Measurements from ENCODE around the gene WDR20.

Gene WDR20

DNA sequence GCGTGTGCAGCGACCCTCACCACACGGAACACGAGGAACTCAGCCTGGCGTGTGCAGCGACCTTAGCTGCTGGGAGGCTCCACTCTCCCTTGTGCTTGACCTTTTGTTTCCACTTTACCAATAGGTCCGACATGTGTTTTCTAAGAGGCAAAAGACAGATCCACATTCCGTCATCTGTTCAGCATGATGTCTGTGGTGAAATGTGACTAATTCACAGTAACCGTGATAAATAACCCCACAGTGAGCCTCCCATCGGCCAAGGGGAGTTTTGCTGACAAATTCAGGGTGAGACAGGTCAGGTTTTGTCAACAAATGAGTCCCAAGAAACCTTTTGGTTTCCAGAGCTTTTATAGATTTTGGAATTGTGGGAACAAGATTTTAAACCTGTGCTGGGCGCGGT is 109.3 kb downstream of the WDR20 start:
- Histone ChIP-seq H3K9ac (ENCODE audit: low read length in 5 of 5) (no peak overlapping the region), H3K4me1 (ENCODE audit: control insufficient read depth in 5 of 5, insufficient read depth in 5 of 5, low read length in 5 of 5) (no peaks in the 10 kb centered on the region), H3K27me3 (ENCODE audit: control insufficient read depth in 5 of 5, insufficient read depth in 4 of 5, low read length in 5 of 5) (no peaks in the 10 kb centered on the region), H3K36me3 (ENCODE audit: control insufficient read depth in 5 of 5, insufficient read depth in 5 of 5, low read length in 5 of 5) (peaks cover 0 to 9% (median 5%) of the 10 kb centered on the region in 5 donors), H3K4me3 (ENCODE audit: low read depth in 1 of 5, low read length in 5 of 5) (no peak overlapping the region), H3K27ac (ENCODE audit: low read depth, low read length) (no peak overlapping the region), H3K9me3 (ENCODE audit: control insufficient read depth in 5 of 5, low read length in 5 of 5) (no peaks in the 10 kb centered on the region)

DNA sequence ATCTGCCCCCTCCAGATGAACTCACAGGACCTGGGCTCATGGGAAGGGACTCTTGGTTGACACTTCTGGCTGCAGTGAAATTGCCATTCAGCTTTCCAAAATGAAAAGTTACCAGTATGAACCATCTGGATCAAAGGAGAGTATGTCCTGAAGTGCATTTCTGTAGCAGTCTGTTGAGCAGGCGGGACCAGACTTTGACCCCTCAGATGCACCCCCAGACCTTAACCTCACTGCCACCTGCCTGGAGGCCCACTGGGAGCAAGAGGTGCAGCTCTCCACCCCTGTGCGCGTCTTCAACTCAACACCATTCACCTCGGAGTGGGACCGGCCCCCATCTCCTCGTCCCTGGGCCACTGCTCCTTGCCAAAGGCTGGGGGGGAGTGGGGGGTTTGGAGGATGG is 110.3 kb downstream of the WDR20 start:
- Histone ChIP-seq H3K9ac (ENCODE audit: low read length in 5 of 5) (no peak overlapping the region), H3K27ac (ENCODE audit: low read depth, low read length) (no peak overlapping the region), H3K9me3 (ENCODE audit: control insufficient read depth in 5 of 5, low read length in 5 of 5) (no peaks in the 10 kb centered on the region), H3K4me3 (ENCODE audit: low read depth in 1 of 5, low read length in 5 of 5) (no peak overlapping the region), H3K36me3 (ENCODE audit: control insufficient read depth in 5 of 5, insufficient read depth in 5 of 5, low read length in 5 of 5) (peaks cover 0 to 9% (median 5%) of the 10 kb centered on the region in 5 donors), H3K27me3 (ENCODE audit: control insufficient read depth in 5 of 5, insufficient read depth in 4 of 5, low read length in 5 of 5) (no peaks in the 10 kb centered on the region), H3K4me1 (ENCODE audit: control insufficient read depth in 5 of 5, insufficient read depth in 5 of 5, low read length in 5 of 5) (no peaks in the 10 kb centered on the region)

DNA sequence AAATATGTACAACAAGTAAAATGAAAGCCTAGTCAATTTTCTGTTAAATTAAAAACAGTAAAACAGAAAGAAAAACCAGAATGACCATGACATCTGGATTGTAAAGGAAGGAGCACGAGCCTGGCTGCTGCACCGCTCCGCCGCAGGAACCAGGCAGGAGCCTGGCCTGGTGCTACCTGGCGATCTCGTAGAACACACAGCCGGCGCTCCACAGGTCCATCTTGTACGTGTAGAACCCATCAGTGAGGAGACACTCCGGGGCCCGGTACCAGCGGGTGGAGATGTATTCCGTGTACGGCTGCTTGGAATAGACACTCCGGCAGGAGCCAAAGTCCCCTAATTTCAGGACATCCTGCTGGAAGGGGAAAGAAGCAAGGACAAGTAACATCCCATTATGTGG is 110.9 kb downstream of the WDR20 start:
- Histone ChIP-seq H3K9ac (ENCODE audit: low read length in 5 of 5) (no peak overlapping the region), H3K36me3 (ENCODE audit: control insufficient read depth in 5 of 5, insufficient read depth in 5 of 5, low read length in 5 of 5) (peaks cover 0 to 9% (median 5%) of the 10 kb centered on the region in 5 donors), H3K27ac (ENCODE audit: low read depth, low read length) (no peak overlapping the region), H3K4me3 (ENCODE audit: low read depth in 1 of 5, low read length in 5 of 5) (no peak overlapping the region), H3K9me3 (ENCODE audit: control insufficient read depth in 5 of 5, low read length in 5 of 5) (no peaks in the 10 kb centered on the region), H3K4me1 (ENCODE audit: control insufficient read depth in 5 of 5, insufficient read depth in 5 of 5, low read length in 5 of 5) (no peaks in the 10 kb centered on the region), H3K27me3 (ENCODE audit: control insufficient read depth in 5 of 5, insufficient read depth in 4 of 5, low read length in 5 of 5) (no peaks in the 10 kb centered on the region)

DNA sequence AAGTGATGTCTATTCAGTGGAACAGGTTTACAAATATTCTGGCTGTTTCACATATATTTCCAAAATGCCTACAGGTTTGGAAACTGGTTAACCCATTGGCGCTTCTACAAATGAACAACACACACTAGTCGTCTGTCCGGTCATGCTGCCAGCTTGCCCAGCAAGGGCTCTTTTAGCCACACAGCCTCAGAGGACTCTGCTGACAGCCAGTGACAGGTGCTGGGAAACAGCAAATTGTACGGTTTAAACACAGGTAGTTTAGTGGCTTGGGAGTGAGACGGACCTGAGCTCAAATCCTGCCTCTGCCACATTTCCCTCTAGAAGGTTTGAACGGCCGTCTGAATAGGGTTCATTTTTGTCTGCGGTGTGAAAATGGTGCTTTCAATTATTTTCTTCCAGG is 111.5 kb downstream of the WDR20 start:
- Histone ChIP-seq H3K27ac (ENCODE audit: low read depth, low read length) (no peak overlapping the region), H3K9ac (ENCODE audit: low read length in 5 of 5) (no peak overlapping the region)

DNA sequence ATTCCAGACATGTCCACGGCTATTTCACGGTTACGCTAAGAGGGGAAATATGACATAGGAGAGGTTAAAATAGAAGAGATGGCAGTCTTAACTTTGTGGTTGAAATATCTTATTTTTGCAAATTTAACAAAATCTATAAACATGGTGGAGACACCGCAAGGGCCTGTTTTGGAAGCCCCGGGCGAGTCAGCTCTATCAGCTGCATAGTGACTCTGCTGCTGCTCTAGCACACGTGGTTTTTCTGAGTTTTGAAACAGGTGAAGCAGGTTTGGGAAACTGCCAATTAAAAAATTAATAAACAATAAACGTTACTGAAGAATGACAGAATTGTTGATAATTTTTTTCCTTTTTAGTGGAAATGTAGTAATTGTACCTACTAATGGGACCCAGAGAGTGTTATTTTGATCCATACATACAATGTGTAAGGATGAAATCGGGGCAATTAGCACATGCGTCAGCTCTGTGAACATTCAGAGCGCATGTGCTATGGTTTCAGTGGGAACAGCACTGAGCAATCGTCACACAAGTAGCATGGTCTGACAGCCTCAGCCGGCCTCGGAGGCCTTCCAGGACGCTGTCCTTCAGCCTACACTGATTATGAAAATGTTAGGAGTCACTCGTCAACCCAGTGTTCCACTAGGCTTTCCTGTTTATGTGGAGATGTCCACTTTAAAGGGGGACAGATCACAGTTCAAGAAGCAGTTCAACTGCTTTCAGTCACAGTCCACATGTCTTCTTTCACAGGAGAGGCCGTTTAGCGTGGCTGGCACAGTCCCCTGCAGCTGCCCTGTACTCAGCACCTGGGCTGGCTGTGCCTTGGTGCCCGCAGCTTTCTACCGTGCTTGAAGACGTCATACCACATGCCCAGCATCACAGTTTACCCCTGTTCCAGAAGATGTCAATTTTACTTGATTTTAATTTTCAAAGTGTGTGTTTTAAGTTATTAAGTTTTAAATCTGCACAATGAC is 113.4 kb downstream of the WDR20 start:
- no peak overlapping the region for H3K4me3 ChIP-seq (ENCODE audit: low read depth in 1 of 5, low read length in 5 of 5)
- H3K9me3 ChIP-seq (ENCODE audit: control insufficient read depth in 5 of 5, low read length in 5 of 5): no peaks in the 10 kb centered on the region
- H3K36me3 ChIP-seq (ENCODE audit: control insufficient read depth in 5 of 5, insufficient read depth in 5 of 5, low read length in 5 of 5): peaks cover 0 to 9% (median 5%) of the 10 kb centered on the region in 5 donors
- no peaks in the 10 kb centered on the region for H3K27me3 ChIP-seq (ENCODE audit: control insufficient read depth in 5 of 5, insufficient read depth in 4 of 5, low read length in 5 of 5)
- no peak overlapping the region for H3K27ac ChIP-seq (ENCODE audit: low read depth, low read length)
- H3K9ac ChIP-seq (ENCODE audit: low read length in 5 of 5): no peak overlapping the region
- H3K4me1 ChIP-seq (ENCODE audit: control insufficient read depth in 5 of 5, insufficient read depth in 5 of 5, low read length in 5 of 5): no peaks in the 10 kb centered on the region

More for the DNA sequence above, 111.5 kb downstream of the WDR20 start:
- Histone ChIP-seq H3K4me3 (ENCODE audit: low read depth in 1 of 5, low read length in 5 of 5) (no peak overlapping the region), H3K36me3 (ENCODE audit: control insufficient read depth in 5 of 5, insufficient read depth in 5 of 5, low read length in 5 of 5) (peaks cover 0 to 9% (median 5%) of the 10 kb centered on the region in 5 donors), H3K27me3 (ENCODE audit: control insufficient read depth in 5 of 5, insufficient read depth in 4 of 5, low read length in 5 of 5) (no peaks in the 10 kb centered on the region), H3K9me3 (ENCODE audit: control insufficient read depth in 5 of 5, low read length in 5 of 5) (no peaks in the 10 kb centered on the region), H3K4me1 (ENCODE audit: control insufficient read depth in 5 of 5, insufficient read depth in 5 of 5, low read length in 5 of 5) (no peaks in the 10 kb centered on the region)

DNA sequence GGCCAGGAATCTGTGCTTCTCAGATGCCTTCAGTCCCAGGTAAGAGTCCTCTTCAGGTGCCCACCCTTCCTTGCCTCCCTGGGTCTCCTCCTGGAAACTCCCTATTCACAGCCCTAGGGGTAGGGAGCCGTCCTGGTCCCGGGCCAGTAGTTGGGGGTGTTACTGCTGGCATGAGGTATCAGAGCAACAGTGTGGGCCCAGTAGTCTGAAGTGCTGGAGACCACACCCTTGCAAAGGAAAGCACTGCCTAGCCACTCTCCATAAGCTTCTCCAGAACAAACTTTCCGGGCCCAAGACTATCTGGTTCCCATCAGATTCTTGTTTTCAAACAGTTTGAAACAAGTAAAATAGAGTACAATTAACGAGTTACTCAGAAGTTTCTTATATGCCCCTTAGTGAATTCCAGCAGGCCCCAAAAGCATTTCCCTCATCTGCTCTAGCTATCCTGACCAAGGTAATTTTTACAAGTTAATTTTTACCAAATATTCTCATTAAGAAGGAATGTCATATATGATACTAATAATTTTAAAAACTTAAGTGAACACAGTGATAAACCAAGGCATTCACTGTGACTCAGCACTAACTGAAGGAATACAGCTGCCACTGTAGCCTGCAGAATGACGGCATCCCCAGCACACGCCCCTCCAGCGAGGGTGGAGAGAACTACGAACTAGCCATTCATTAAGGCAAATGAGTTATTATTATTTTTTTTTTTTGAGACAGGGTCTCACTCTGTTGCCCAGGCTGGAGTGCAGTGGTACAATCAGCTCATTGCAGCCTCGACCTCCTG is 115.9 kb downstream of the WDR20 start:
- H3K4me3 ChIP-seq (ENCODE audit: low read depth in 1 of 5, low read length in 5 of 5): no peak overlapping the region
- H3K27ac ChIP-seq (ENCODE audit: low read depth, low read length): no peak overlapping the region
- no peaks in the 10 kb centered on the region for H3K4me1 ChIP-seq (ENCODE audit: control insufficient read depth in 5 of 5, insufficient read depth in 5 of 5, low read length in 5 of 5)
- no peak overlapping the region for H3K9ac ChIP-seq (ENCODE audit: low read length in 5 of 5)
- peaks cover 0 to 5% (median 0%) of the 10 kb centered on the region in 5 donors for H3K36me3 ChIP-seq (ENCODE audit: control insufficient read depth in 5 of 5, insufficient read depth in 5 of 5, low read length in 5 of 5)
- H3K27me3 ChIP-seq (ENCODE audit: control insufficient read depth in 5 of 5, insufficient read depth in 4 of 5, low read length in 5 of 5): no peaks in the 10 kb centered on the region
- no peaks in the 10 kb centered on the region for H3K9me3 ChIP-seq (ENCODE audit: control insufficient read depth in 5 of 5, low read length in 5 of 5)

DNA sequence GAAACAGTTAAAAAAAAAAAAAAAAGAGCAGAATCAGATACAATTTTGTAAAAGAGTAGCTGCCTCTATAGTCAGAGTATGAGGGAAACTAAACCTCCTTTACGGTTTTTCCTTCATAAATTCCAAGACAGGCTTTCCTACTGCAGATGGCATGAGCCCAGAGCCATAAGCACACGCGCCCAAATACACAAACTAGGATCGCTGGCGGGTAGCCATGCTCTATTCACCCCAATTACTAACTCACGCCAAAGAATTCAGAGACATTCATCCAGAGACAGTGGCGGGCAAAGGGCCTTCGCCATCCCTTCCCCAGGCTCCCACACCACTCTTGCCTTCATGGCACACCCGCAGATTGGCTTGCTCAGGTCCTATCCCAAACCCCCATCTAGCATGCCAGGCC is 117.0 kb downstream of the WDR20 start:
- no peak overlapping the region for H3K9ac ChIP-seq (ENCODE audit: low read length in 5 of 5)
- H3K27ac ChIP-seq (ENCODE audit: low read depth, low read length): no peak overlapping the region
- H3K4me1 ChIP-seq (ENCODE audit: control insufficient read depth in 5 of 5, insufficient read depth in 5 of 5, low read length in 5 of 5): no peaks in the 10 kb centered on the region
- no peak overlapping the region for H3K4me3 ChIP-seq (ENCODE audit: low read depth in 1 of 5, low read length in 5 of 5)
- H3K27me3 ChIP-seq (ENCODE audit: control insufficient read depth in 5 of 5, insufficient read depth in 4 of 5, low read length in 5 of 5): no peaks in the 10 kb centered on the region
- H3K9me3 ChIP-seq (ENCODE audit: control insufficient read depth in 5 of 5, low read length in 5 of 5): no peaks in the 10 kb centered on the region
- no peaks in the 10 kb centered on the region for H3K36me3 ChIP-seq (ENCODE audit: control insufficient read depth in 5 of 5, insufficient read depth in 5 of 5, low read length in 5 of 5)

DNA sequence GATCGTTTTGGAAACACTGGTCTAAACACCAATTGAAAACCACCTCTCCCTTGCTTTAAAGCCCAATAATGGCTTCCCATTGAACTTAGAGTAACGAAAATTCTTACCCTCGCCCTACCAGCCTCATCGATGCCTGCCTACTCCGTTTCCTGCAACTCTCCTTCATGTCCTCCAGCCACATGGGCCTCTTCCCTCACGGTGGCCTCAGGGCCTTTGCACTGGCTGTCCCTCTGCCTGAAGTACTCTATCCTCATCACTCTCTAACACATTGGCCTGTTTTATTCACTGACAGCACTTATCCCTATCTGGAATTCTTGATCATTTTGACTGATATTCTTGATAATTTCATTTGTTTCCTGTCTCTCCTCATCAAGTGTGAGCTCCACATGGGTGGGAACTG is 118.4 kb downstream of the WDR20 start:
- no peak overlapping the region for H3K9ac ChIP-seq (ENCODE audit: low read length in 5 of 5)
- H3K4me3 ChIP-seq (ENCODE audit: low read depth in 1 of 5, low read length in 5 of 5): no peak overlapping the region
- H3K27me3 ChIP-seq (ENCODE audit: control insufficient read depth in 5 of 5, insufficient read depth in 4 of 5, low read length in 5 of 5): no peaks in the 10 kb centered on the region
- H3K27ac ChIP-seq (ENCODE audit: low read depth, low read length): no peak overlapping the region
- H3K9me3 ChIP-seq (ENCODE audit: control insufficient read depth in 5 of 5, low read length in 5 of 5): no peaks in the 10 kb centered on the region
- peaks cover 0 to 3% (median 0%) of the 10 kb centered on the region in 5 donors for H3K4me1 ChIP-seq (ENCODE audit: control insufficient read depth in 5 of 5, insufficient read depth in 5 of 5, low read length in 5 of 5)
- no peaks in the 10 kb centered on the region for H3K36me3 ChIP-seq (ENCODE audit: control insufficient read depth in 5 of 5, insufficient read depth in 5 of 5, low read length in 5 of 5)
